GM18520 (cell line): ENCODE data around the gene BEND5.

ENCODE experiments used
- ATAC-seq: cut with Tn5 transposase; IDR thresholded peaks from one replicate; pipeline ENCODE4 v1.9.1; 2021; ENCODE audit not compliant: unreplicated experiment

Gene BEND5

DNA sequence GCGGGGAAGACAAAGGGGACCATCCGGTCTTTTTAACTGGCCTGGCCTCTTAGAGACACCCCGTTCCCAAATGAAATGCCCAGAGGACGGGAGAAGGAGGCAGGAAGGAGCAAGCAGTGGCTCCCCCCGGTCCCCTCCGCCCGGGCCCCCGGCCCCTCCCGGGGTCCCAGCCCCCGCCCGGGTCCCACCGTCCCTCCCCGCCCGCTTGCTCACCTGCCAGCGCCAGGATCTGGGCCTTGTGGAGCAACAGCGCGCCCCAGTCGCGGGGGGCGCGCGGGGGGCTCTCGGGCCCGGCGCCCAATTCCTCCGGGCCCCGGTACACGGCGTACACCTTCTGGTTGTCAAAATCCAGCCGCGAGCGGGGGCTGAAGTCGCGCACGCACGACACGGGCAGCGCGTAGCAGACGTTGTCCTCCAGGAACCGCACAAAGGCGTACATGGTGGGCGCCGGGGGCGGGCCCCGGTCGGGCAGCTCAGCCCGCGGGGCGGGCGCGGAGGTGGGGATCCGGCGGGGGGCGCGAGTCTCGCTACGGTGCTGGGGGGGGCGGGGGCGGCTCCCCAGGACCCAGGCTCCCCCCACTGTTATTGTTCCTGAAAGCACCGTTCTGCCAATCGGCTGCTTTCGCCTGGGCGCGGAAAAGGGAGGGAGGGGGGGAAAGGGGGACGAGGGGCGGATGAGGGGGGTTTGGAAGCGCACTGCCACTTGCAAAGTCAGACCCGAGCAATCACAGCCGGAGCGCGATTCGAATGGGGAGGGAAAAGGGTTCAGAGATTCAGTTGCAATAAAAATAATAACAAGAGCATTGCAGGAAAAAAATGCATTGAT lies at the start of gene BEND5:
BEND5 (minus strand) TSS at position 499 of the 826 bp plus-strand sequence; CDS start at position 439, 60 bp downstream.
- ATAC-seq = no peak

DNA sequence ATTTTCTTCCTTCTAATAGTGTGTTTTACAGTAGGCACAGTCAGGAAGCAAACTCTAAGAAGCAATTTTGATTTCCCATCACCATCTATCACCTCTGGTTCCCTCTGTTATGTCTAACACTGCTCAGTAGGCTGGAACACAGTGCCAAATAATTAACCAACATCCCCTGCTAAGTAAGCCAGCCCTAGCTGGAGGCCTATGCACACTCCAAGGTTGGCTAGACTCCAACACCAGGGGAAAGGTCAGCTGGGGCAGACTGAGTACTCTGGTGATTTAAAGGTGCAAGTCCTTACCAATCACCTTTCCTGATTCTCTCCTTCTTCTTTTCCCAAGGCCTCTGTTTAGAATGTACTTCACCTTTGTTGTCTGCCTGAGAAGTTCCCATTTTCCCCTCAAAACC lies 46.5 kb upstream of the BEND5 start:
- no peak for ATAC-seq

- ATAC-seq = no peak
Measured at GRCh38 chr1:48820491-48820890, 43.8 kb upstream of the BEND5 start.

DNA sequence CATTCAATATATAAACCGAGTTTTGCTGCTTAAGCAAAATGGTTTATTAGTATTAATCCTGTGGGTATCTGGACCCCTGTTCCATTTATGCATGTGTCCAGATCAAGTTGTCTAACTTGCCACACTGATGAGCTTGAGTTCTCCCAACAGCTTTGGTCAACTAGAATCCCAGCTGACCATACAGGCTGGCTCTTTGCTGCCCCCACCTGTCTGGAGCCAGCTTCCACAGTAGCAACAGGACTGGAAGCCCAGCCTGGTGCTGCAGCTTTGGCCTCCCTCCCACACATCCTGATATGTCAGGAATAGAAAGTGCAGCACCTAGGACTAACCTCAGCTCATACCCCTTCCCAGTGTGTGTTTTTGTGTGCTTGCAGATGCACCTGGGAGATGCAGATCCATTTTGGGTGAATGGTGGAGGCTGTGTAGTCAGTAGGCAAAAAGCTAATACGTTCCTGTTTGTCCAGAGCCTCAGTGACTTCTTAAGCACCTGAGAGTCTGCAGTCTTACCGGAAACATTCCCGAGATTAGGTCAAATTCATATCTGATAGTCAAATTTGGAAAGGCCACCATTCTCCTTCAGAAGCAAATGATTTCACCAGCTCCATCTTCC lies 40.9 kb upstream of the BEND5 start:
- peak; percentile 53 for ATAC-seq

GRCh38 chr1:48810740-48811139 lies 34.0 kb upstream of the BEND5 start:
- ATAC-seq = no peak

DNA sequence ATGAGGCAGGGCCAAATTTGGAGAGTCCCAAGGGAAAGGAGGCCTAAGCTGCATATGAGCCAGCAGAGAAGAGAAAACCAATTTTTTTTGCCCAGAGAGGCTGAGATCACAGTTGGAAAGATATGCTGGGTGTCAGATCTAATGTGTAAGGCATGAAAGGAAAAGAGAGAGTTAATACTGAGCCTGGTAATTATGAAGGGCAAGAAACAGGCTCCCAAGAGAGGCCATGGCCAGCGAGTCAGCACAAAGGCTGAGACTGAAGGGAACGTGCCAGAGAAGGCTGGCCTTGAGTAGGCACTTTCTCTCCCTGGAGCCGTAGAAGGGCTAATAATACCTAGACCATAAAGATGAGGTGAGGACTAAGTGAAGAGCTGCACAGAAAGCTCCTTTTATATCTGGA lies 31.8 kb upstream of the BEND5 start:
- ATAC-seq = no peak

DNA sequence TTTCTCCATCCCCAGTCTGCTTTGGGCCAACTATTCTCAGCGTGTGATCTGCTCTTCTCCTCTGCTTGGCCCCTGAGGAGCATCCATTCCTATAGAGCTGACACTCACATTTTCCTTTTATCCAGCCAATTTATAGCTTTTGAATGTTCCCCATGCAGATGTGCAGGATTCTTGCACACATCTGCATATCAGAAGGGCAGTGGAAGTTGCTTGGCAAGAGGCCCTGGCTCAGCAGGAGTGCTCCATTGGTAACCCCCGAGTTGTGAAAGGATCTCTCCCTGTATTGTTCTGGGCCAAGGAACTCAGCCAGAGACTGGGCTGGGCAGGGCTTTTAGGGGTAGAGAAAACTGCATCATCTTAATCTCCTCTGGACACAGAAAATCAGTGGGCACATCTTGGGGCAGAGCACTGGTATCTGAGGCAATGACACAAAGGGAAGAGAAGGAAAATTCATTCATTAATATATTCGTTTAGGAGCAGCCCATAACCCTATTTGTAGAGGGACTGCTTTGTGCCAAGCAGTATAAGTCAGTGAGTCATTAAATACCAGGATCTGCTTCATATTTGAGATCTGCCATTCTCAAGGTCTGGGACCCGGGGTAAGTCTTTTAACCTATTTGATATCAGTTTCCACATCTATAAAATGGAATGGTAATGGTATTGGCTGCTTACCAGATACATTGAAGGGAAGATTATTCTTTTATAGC lies 31.0 kb upstream of the BEND5 start:
- ATAC-seq = no peak

- no peak for ATAC-seq
Measured at GRCh38 chr1:48803474-48803873, 26.8 kb upstream of the BEND5 start.

DNA sequence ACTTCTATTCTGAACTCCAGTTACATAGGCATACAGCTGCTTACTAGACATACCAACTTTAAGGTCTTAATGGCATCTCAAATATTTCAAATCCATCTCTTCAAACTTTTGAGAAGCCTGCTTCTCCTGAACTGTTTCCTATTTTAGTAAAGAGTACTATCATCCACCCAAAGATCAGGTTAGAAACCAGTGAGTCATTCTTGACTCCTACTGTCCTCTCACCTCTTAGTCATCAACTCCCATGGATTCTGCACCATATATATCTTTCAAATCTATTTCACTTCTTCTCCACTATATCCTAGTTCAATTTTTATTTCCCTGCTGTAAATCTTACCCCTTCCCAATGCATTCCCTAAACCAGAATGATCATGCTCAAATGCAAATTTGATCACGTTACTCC lies 18.1 kb upstream of the BEND5 start:
- ATAC-seq = no peak

GRCh38 chr1:48793863-48794262 lies 17.2 kb upstream of the BEND5 start:
- ATAC-seq = peak; percentile 65

DNA sequence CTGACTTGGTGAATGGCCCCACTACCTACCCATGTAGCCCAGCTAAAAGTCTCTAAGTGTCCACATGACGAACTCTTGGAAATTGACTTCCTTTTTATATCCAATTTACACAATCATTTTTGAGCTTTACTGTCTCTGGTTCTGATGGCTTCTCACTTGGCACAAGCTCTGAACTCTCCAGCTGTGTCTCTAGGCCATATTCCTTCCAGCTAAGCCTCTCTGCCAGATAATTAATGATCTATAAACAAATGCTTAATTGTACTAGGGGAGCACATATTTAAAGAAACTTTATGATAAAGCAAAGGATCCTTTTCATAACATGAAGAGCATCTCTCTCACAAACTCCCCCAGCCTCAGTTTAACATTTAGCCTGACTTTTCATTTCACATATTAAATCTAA lies 16.3 kb upstream of the BEND5 start:
- ATAC-seq = no peak

- peak; percentile 34 for ATAC-seq
Measured at GRCh38 chr1:48790397-48790796, 13.7 kb upstream of the BEND5 start.

GRCh38 chr1:48789903-48790302 lies 13.2 kb upstream of the BEND5 start:
- ATAC-seq = no peak

- no peak for ATAC-seq
Measured at GRCh38 chr1:48785869-48786268, 9.2 kb upstream of the BEND5 start.

DNA sequence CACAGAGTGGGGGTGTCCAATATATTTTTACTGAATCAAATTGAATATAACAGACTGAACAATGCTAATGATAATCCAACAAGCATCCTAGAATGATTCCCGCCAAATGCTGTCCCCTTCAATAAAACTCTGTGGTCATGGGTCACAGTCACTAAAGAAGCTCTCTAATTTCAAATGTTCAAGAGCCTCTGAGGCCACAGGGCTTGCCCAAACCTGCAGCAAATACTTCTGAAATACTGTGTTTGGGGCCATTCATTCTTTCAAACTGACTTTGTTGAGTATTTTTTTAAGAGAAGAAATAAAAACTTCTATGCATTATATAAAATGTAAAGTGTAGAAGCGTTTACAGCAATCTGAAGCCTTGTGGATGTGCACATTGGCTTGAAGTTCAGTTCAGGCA lies 7.6 kb upstream of the BEND5 start:
- no peak for ATAC-seq

DNA sequence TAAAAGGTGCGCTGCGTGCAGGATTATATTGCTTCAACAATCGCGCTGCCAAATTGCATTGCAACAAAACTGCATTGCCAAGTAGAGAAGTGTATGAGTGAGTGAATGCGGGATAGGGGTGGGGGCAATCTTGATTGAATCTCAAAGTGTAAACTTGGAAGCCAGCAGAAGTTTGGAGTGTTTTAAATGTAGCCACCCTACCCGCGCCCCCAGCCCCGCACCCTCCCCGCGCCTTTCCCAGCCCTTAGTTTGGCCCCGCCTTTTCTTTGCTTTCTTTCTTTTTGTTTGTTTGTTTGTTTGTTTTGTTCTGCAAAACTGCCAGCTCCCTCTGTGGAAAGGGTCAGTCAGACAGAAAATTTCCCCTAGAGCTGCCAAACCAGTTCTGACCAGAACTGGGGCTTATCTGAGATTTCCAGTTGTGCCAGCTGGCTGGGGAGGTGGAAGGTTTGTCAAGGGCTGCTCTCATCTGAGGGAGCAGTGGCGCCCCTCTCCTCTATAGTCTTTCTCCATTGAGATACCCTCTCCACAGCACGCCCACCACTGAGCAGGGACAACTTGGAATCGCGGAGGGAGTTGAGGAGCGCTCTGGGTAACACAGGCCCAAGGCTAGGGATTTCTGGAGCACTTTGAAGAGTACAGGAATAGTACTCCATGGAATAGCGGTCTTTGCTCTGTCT lies 666 bp upstream of the BEND5 start:
- ATAC-seq = no peak

GRCh38 chr1:48775831-48776392 lies 779 bp downstream of the BEND5 start:
- ATAC-seq = no peak

- no peak for ATAC-seq
Measured at GRCh38 chr1:48773133-48773532, 3.6 kb downstream of the BEND5 start.

- ATAC-seq = no peak
Measured at GRCh38 chr1:48772211-48772610, 4.5 kb downstream of the BEND5 start.

- ATAC-seq = no peak
Measured at GRCh38 chr1:48771561-48771960, 5.1 kb downstream of the BEND5 start.

DNA sequence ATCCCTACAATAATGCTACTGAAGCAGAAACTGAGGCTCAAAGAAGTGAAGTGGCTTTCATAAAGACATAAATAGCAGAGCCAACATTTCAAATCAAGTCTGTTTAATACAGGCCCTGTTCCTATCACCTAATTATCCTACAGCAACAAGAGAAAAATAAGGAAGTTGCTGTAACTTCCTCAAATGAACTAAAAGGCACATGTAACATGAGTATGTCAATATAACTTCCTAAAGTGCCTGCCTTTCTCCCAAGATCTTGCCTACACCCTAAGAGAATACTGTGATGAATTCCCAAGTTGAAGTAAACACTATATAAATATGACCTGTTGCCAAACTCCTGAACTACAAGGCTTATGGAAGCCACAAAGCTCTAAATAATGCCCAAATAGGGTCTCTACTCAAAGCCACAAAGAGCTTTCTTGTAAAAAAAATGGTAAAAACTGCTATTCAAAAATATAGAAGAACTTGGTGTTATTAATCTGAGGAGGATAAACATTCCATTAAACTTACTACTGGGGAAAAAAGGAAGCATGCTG lies 8.6 kb downstream of the BEND5 start:
- no peak for ATAC-seq
